K562 (cell line): ENCODE results near the gene TM7SF3. TPM values are rescaled to one million over a fixed set of nuclear protein-coding genes. Genes with fewer than 3 reads are reported as not detected.

Source experiments
- ATAC-seq: fragments of 200-7000 bp; cut with Tn5 transposase; 3 replicates; pipeline ENCODE4 v1.9.1; 2020; ENCODE audit warnings: moderate library complexity
- BruUV-seq: library from RNA; stranded (reverse); fragments of 400-500 nt; replicated peaks from 2 replicates; lab custom pipeline; 2021; lab: Mats Ljungman, UMichigan
- CTCF ChIA-PET: fragments of 300-600 bp; formaldehyde crosslinking; extraction: SDS; loops from one replicate; lab custom pipeline; 2021; ENCODE audit warnings: low intra/inter-chr PET ratio; lab: Yijun Ruan, JAX
- POLR2A ChIA-PET: fragments of 300-600, 350-650 bp; sonication (Branson Sonifier 250); formaldehyde crosslinking; extraction: SDS; loops from one replicate; lab custom pipeline; 2021; ENCODE audit warnings: antibody characterized with exemption, inconsistent platforms; lab: Yijun Ruan, JAX
- DNase-seq, 4 experiments: peaks; one replicate each; pipeline versions ENCODE4 v3.0.0 to v3.0.0-alpha.2; 2011 to 2018; ENCODE audit warnings: low spot score in 3 of 4, mixed read lengths in 3 of 4; ENCODE audit errors: extremely low read depth in 1 of 4
- FAIRE-seq: peaks from 2 replicates; lab custom pipeline; 2011; peaks lifted over from hg19 to GRCh38; lab: Jason Lieb, UNC
- H2AFZ ChIP-seq: 2 replicates; pipeline ENCODE4 v1.6.0; 2011; ENCODE audit warnings: low read depth, low read length, control low read depth, inconsistent platforms
- H3K27ac ChIP-seq: fragments of 200-600 bp; 3 replicates; pipeline ENCODE4 v1.8.0; 2011; ENCODE audit warnings: low read depth, mild to moderate bottlenecking, control low read depth, inconsistent platforms, low read length, moderate library complexity, mixed read lengths; ENCODE audit errors: extremely low read depth
- H3K27me3 ChIP-seq, 2 experiments: fragments of 300-600 bp in 1 of 2; 2 replicates in 1 of 2; 3 replicates in 1 of 2; pipeline versions ENCODE4 v1.6.0 to v1.8.0; 2011; ENCODE audit warnings: inconsistent platforms in 2 of 2, low read length in 2 of 2, mild to moderate bottlenecking in 1 of 2, mixed read lengths in 1 of 2, moderate library complexity in 1 of 2; ENCODE audit not compliant: control insufficient read depth in 2 of 2, insufficient read depth in 2 of 2
- H3K36me3 ChIP-seq: fragments of 300-600 bp; 3 replicates; pipeline ENCODE4 v1.8.0; 2011; ENCODE audit warnings: mild to moderate bottlenecking, low read length, inconsistent platforms; ENCODE audit not compliant: control insufficient read depth, insufficient read depth
- H3K4me1 ChIP-seq, 2 experiments: fragments of 200-600 bp in 1 of 2; replicated peaks in 1 of 2; 2 replicates in 1 of 2; 3 replicates in 1 of 2; pipeline versions ENCODE4 v1.5.1 to v1.8.0; 2011; ENCODE audit warnings: inconsistent platforms in 2 of 2, low read length in 2 of 2, mild to moderate bottlenecking in 1 of 2, mixed read lengths in 1 of 2, moderate library complexity in 1 of 2; ENCODE audit not compliant: control insufficient read depth in 2 of 2, insufficient read depth in 2 of 2
- H3K4me2 ChIP-seq: 2 replicates; pipeline ENCODE4 v1.6.1; 2011; ENCODE audit warnings: low read length, control low read depth, inconsistent platforms, mixed read lengths; ENCODE audit not compliant: insufficient read depth
- H3K4me3 ChIP-seq: fragments of 200-600 bp; sonication (generic), shearing (Covaris generic); 2 replicates; pipeline ENCODE4 v1.5.1; 2016; ENCODE audit warnings: control low read depth, inconsistent platforms
- H3K79me2 ChIP-seq: fragments of 200-600 bp; 3 replicates; pipeline ENCODE4 v1.8.0; 2011; ENCODE audit warnings: low read length, inconsistent platforms; ENCODE audit not compliant: control insufficient read depth, insufficient read depth
- H3K9ac ChIP-seq, 2 experiments: 2 replicates each; pipeline versions ENCODE4 v1.6.0 to v1.6.1; 2011; ENCODE audit warnings: low read depth in 2 of 2, low read length in 2 of 2, control low read depth in 1 of 2, inconsistent platforms in 1 of 2, mild to moderate bottlenecking in 1 of 2, mixed read lengths in 1 of 2; ENCODE audit not compliant: insufficient read depth in 1 of 2
- H3K9me1 ChIP-seq: one replicate; pipeline ENCODE4 v1.6.0; 2011; ENCODE audit warnings: inconsistent platforms, mild to moderate bottlenecking, low read length, moderate library complexity; ENCODE audit not compliant: control insufficient read depth, insufficient read depth
- H3K9me3 ChIP-seq: replicated peaks from 2 replicates; pipeline ENCODE4 v1.5.1; 2011; ENCODE audit warnings: low read depth, low read length, inconsistent platforms; ENCODE audit not compliant: control insufficient read depth, insufficient read depth
- H4K20me1 ChIP-seq: replicated peaks from 2 replicates; pipeline ENCODE4 v1.6.1; 2011; ENCODE audit warnings: low read length, inconsistent platforms, mixed read lengths; ENCODE audit not compliant: control insufficient read depth, insufficient read depth
- KLF16 ChIP-seq: IDR thresholded peaks from 2 replicates; pipeline ENCODE4 v1.6.1; 2016; ENCODE audit warnings: antibody characterized with exemption
- MEIS2 ChIP-seq: fragments of 450-650 bp; IDR thresholded peaks from 2 replicates; pipeline ENCODE4 v1.6.1; 2014; ENCODE audit warnings: mild to moderate bottlenecking; ENCODE audit not compliant: partially characterized antibody
- NR2C1 ChIP-seq, 2 experiments: fragments of 450-650 bp; IDR thresholded peaks; 2 replicates each; pipeline ENCODE4 v1.6.1; 2017; ENCODE audit warnings: mild to moderate bottlenecking in 2 of 2, antibody characterized with exemption in 1 of 2, inconsistent platforms in 1 of 2, missing compliant biosample characterization in 1 of 2, missing genetic modification characterization in 1 of 2
- NR2C2 ChIP-seq, 2 experiments: fragments of 200-800 bp in 1 of 2; sonication (Bioruptor generic) in 1 of 2; sonication (generic) in 1 of 2; formaldehyde crosslinking in 1 of 2; IDR thresholded peaks; 2 replicates each; pipeline versions ENCODE4 v1.6.1 to v1.8.0; 2016 to 2022; ENCODE audit warnings: mild to moderate bottlenecking in 1 of 2, missing compliant biosample characterization in 1 of 2, missing genetic modification characterization in 1 of 2, missing genetic modification reagents in 1 of 2
- PKNOX1 ChIP-seq: fragments of 450-650 bp; IDR thresholded peaks from 2 replicates; pipeline ENCODE4 v1.6.1; 2016
- POLR2B ChIP-seq: fragments of 450-650 bp; IDR thresholded peaks from 2 replicates; pipeline ENCODE4 v1.6.1; 2018; ENCODE audit warnings: low read depth; ENCODE audit not compliant: partially characterized antibody
- ZHX1 ChIP-seq: fragments of 150-350 bp; conservative IDR thresholded peaks from 2 replicates; pipeline ENCODE4 v1.6.1; 2014; ENCODE audit warnings: low read length
- whole genome bisulfite sequencing: fragments of 100-300 bp; shearing (Covaris generic); methylation state at CpG from one replicate; pipeline ENCODE4 v1.1.6; 2016; ENCODE audit warnings: low coverage, mixed read lengths; ENCODE audit not compliant: insufficient coverage; ENCODE audit errors: missing lambda C conversion rate; 5-methylcytosine and 5-hydroxymethylcytosine counted together
- in situ Hi-C: fragments of 300-500 bp; cut with MboI; formaldehyde crosslinking; loops from 4 replicates; pipeline ENCODE4 v1.15.0; 2018; ENCODE audit warnings: inconsistent platforms, mixed read lengths
- intact Hi-C: fragments of 100-400 bp; cut with micrococcal nuclease; formaldehyde crosslinking; loops from 2 replicates; pipeline ENCODE4 v1.14.2; 2022
- polyA plus RNA-seq, 8 experiments: library from polyadenylated mRNA; depleted of rRNA in 4 of 8; stranded (reverse) in 5 of 8; unstranded in 3 of 8; fragments of >200 nt; fragmentation: Nextera tagmentation in 2 of 8; fragmentation: Illumina TruSeq in 1 of 8; extraction: Ambion mirVana in 2 of 8; extraction: Trizol in 1 of 8; gene quantifications; 2 replicates each; pipeline versions ENCODE4 v1.2.1 to v1.2.3, GENCODE V29; 2011 to 2014; ENCODE audit warnings: inconsistent platforms in 1 of 8, missing spikeins in 1 of 8
- total RNA-seq, 7 experiments: library from RNA; depleted of rRNA in 6 of 7; stranded (reverse); fragments of >200 nt in 6 of 7; fragmentation: Illumina TruSeq in 2 of 7; extraction: Trizol in 2 of 7; gene quantifications; 2 replicates each; pipeline versions ENCODE4 v1.2.1 to v1.2.3, GENCODE V29; 2011 to 2021; ENCODE audit warnings: low replicate concordance in 1 of 7
- TF ChIP-seq, protein P1 (sequence below): fragments of 250-450 bp; sonication (Bioruptor Pico); IDR thresholded peaks from 2 replicates; pipeline ENCODE4 v1.6.1; 2021; ENCODE audit warnings: mild to moderate bottlenecking
- TF ChIP-seq, protein P2 (sequence below), 2 experiments: IDR thresholded peaks in 1 of 2; conservative IDR thresholded peaks in 1 of 2; 2 replicates each; pipeline ENCODE4 v1.6.1; 2016; ENCODE audit warnings: low read depth in 2 of 2, mild to moderate bottlenecking in 1 of 2, missing compliant biosample characterization in 1 of 2, missing genetic modification characterization in 1 of 2, moderate library complexity in 1 of 2

Gene TM7SF3
- total and polyA plus RNA-seq, 9 of the 15 experiments (the other 6 are each of a cell fraction or from before 2014, with no cell fraction given) = 9.3 to 90.4 (median 24.8) TPM

DNA sequence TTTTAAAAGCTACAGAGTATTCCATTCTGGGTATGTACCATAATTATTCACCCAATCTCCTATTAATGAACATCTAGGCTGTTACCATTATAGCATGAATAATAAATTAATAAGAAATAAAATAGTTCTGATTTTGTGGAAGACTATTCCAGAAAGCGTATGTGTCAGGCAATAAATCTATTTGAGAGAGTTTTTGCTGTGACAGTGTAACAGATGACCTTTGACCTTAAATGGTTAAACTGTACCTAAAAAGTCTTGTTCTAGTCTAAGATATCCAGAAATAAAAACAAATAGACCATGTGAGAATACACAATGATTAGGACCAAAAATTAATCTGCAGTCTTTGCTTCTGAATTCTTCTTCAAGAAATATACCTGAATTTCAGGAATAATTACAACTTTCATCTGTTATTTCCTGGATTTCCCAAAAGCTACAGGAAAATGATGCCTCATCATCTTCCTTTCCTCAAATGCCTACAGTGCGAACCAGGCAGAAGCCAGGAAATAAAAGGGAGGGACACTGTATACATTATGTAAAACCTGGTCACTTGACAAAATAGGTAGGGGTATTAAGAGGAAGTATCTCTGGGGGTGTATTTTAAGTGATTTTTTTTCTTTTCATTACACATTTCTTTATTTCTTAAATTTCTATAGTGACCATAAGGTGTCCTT lies 7.3 kb downstream of the TM7SF3 start:
- intact Hi-C loops (no loop called here), in situ Hi-C loops (no loop called here)
- H4K20me1 ChIP-seq = no peaks in the 10 kb centered on the region
- ATAC-seq (no peak; the same call in 2 of the 3 replicates), FAIRE-seq (peak; percentile 65), DNase-seq (no peak)
- no peaks in the 10 kb centered on the region; the same call in 2 of the 3 replicates for H3K36me3 ChIP-seq
- peaks cover 7% of the 10 kb centered on the region; the same call in 2 of the 3 replicates for H3K79me2 ChIP-seq
- peaks cover 0 to 6% of the 10 kb centered on the region in 2 experiments; a peak in 2 of 5 replicates for H3K4me1 ChIP-seq
- H3K9ac ChIP-seq = no peak overlapping the region
- no peak overlapping the region for H3K4me2 ChIP-seq
- no peaks in the 10 kb centered on the region for H3K9me1 ChIP-seq
- no peak overlapping the region for H2AFZ ChIP-seq
- TF ChIP-seq NR2C1 (IDR thresholded peaks at IDR 0.05) (peak; percentile 67), NR2C1 (tag; IDR thresholded peaks at IDR 0.05) (peak; percentile 87), PKNOX1 (peak; percentile 88), MEIS2 (peak; percentile 87), KLF16 (no peak), NR2C2 (CRISPR knock-in tag; IDR thresholded peaks at IDR 0.05) (no peak), NR2C2 (tag; IDR thresholded peaks at IDR 0.05) (peak; percentile 75), ZHX1 (no peak), POLR2B (no peak)
- TF ChIP-seq, protein P1, sequence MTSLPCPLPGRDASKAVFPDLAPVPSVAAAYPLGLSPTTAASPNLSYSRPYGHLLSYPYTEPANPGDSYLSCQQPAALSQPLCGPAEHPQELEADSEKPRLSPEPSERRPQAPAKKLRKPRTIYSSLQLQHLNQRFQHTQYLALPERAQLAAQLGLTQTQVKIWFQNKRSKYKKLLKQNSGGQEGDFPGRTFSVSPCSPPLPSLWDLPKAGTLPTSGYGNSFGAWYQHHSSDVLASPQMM (CRISPR knock-in tag) = no peak
- TF ChIP-seq, protein P2, sequence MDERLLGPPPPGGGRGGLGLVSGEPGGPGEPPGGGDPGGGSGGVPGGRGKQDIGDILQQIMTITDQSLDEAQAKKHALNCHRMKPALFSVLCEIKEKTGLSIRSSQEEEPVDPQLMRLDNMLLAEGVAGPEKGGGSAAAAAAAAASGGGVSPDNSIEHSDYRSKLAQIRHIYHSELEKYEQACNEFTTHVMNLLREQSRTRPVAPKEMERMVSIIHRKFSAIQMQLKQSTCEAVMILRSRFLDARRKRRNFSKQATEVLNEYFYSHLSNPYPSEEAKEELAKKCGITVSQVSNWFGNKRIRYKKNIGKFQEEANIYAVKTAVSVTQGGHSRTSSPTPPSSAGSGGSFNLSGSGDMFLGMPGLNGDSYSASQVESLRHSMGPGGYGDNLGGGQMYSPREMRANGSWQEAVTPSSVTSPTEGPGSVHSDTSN (CRISPR knock-in tag; IDR thresholded peaks at IDR 0.05; ENCODE audit: low read depth) = no peak
- TF ChIP-seq, protein P2 (tag; conservative IDR thresholded peaks at IDR 0.05; ENCODE audit: low read depth) = peak; percentile 61
- TF ChIP-seq, all 486 proteins: peak for 5
- no peak overlapping the region for H3K27ac ChIP-seq
- no TSS peak for BruUV-seq
- ChIA-PET CTCF (no interaction called here), POLR2A (interaction anchor here (0.7 kb wide), 1 partner anchor 26 kb away, joined by 3 read pairs; no protein-coding TSS in a partner anchor)
- 40% methylated on average over 2 of the region's 2 CpGs for WGBS
- no peaks in the 10 kb centered on the region for H3K27me3 ChIP-seq
- H3K4me3 ChIP-seq = no peak overlapping the region
- H3K9me3 ChIP-seq = no peaks in the 10 kb centered on the region
